GM12878 (cell line): ENCODE measurements around the gene MEX3C. TPM values are rescaled to one million over a fixed set of nuclear protein-coding genes. Genes with fewer than 3 reads are reported as not detected.

ENCODE experiments used
- BACH1 ChIP-seq: fragments of 450-650 bp; IDR thresholded peaks from 2 replicates; pipeline ENCODE4 v1.6.1; 2017; ENCODE audit warnings: mild to moderate bottlenecking, borderline replicate concordance
- CBX5 ChIP-seq: sonication (generic); IDR thresholded peaks from 2 replicates; pipeline ENCODE4 v1.6.1; 2016; ENCODE audit warnings: low read depth, moderate library complexity, mild to moderate bottlenecking, inconsistent platforms
- CREB1 ChIP-seq: IDR thresholded peaks from 2 replicates; pipeline ENCODE4 v1.6.1; 2012; ENCODE audit warnings: low read depth, mild to moderate bottlenecking, inconsistent platforms
- GABPA ChIP-seq: IDR thresholded peaks from 2 replicates; pipeline ENCODE4 v1.6.1; 2014; ENCODE audit warnings: antibody characterized with exemption, low read depth, mild to moderate bottlenecking, inconsistent platforms
- IKZF1 ChIP-seq: fragments of 450-650 bp; conservative IDR thresholded peaks from 2 replicates; pipeline ENCODE4 v1.6.1; 2017; ENCODE audit warnings: antibody characterized with exemption, mild to moderate bottlenecking
- IKZF2 ChIP-seq, 2 experiments: fragments of 450-650 bp; IDR thresholded peaks; 2 replicates each; pipeline ENCODE4 v1.6.1; 2017; ENCODE audit warnings: mild to moderate bottlenecking in 2 of 2, moderate library complexity in 2 of 2
- PBX3 ChIP-seq: IDR thresholded peaks from 2 replicates; pipeline ENCODE4 v1.6.1; 2011; ENCODE audit warnings: mild to moderate bottlenecking, low read depth, low read length, moderate library complexity; ENCODE audit not compliant: insufficient replicate concordance
- PKNOX1 ChIP-seq: fragments of 450-650 bp; IDR thresholded peaks from 2 replicates; pipeline ENCODE4 v1.6.1; 2016; ENCODE audit warnings: mild to moderate bottlenecking
- POLR2A ChIP-seq: IDR thresholded peaks from 2 replicates; pipeline ENCODE4 v1.6.1; 2011; ENCODE audit warnings: low read depth, mild to moderate bottlenecking, low read length
- RUNX3 ChIP-seq: IDR thresholded peaks from 2 replicates; pipeline ENCODE4 v1.6.1; 2012; ENCODE audit warnings: low read length, inconsistent platforms
- SMAD5 ChIP-seq: IDR thresholded peaks from 2 replicates; pipeline ENCODE4 v1.6.1; 2016; ENCODE audit warnings: antibody characterized with exemption, low read depth
- SMARCA5 ChIP-seq: fragments of 450-650 bp; IDR thresholded peaks from 2 replicates; pipeline ENCODE4 v1.6.1; 2017; ENCODE audit warnings: mild to moderate bottlenecking
- TCF7 ChIP-seq: IDR thresholded peaks from 2 replicates; pipeline ENCODE4 v1.6.1; 2014; ENCODE audit warnings: antibody characterized with exemption, borderline replicate concordance
- USF2 ChIP-seq: IDR thresholded peaks from 2 replicates; pipeline ENCODE4 v1.6.1; 2011; ENCODE audit warnings: low read depth, low read length, improper control_type of control experiment, borderline replicate concordance
- YY1 ChIP-seq: IDR thresholded peaks from 2 replicates; pipeline ENCODE4 v1.6.1; 2011; ENCODE audit warnings: low read depth, mild to moderate bottlenecking, low read length
- ZBED1 ChIP-seq: IDR thresholded peaks from 2 replicates; pipeline ENCODE4 v1.6.1; 2016; ENCODE audit warnings: borderline replicate concordance
- polyA plus RNA-seq, 11 experiments: library from polyadenylated mRNA; depleted of rRNA in 4 of 11; unstranded in 6 of 11; stranded (reverse) in 5 of 11; fragments of >200 nt; fragmentation: Nextera tagmentation in 4 of 11; fragmentation: Illumina TruSeq in 1 of 11; extraction: Ambion mirVana in 4 of 11; extraction: Trizol in 1 of 11; gene quantifications; 1 replicate in 1 of 11; 2 replicates in 10 of 11; pipeline versions ENCODE4 v1.2.1 to v1.2.3, GENCODE V29; 2011 to 2016; ENCODE audit warnings: inconsistent platforms in 2 of 11, missing spikeins in 2 of 11, low read depth in 1 of 11
- total RNA-seq, 4 experiments: library from RNA; depleted of rRNA in 3 of 4; stranded (reverse); fragments of >200 nt in 3 of 4; fragmentation: Illumina TruSeq in 1 of 4; extraction: Trizol in 1 of 4; gene quantifications; 2 replicates each; pipeline versions ENCODE4 v1.2.1 to v1.2.3, GENCODE V29; 2013 to 2021
- TF ChIP-seq, protein P1 (sequence below): IDR thresholded peaks from 2 replicates; pipeline ENCODE4 v1.6.1; 2011; ENCODE audit warnings: borderline replicate concordance, low read depth, mild to moderate bottlenecking, moderate library complexity, low read length; ENCODE audit not compliant: insufficient read depth, poor library complexity, severe bottlenecking
- TF ChIP-seq, protein P2 (sequence below): IDR thresholded peaks from 2 replicates; pipeline ENCODE4 v1.6.1; 2012; ENCODE audit warnings: improper control_type of control experiment, low read depth, low read length; ENCODE audit not compliant: insufficient replicate concordance

The MEX3C gene
- total and polyA plus RNA-seq, 10 of the 15 experiments (the other 5 are each of a cell fraction or from before 2014, with no cell fraction given), result 6.7 to 48.8 (median 21.3) TPM

- TF ChIP-seq PKNOX1, result peak; percentile 99
- 0 out of 2 replicates have a peak, but pooled peaks have one; percentile 23 for TF ChIP-seq TCF7
- TF ChIP-seq CREB1, result peak; percentile 97
- TF ChIP-seq IKZF1, result peak; percentile 96
- peak; percentile 77 for TF ChIP-seq POLR2A
- peak; percentile 98 for TF ChIP-seq PBX3
- TF ChIP-seq SMARCA5, result peak; percentile 21; the same call in 1 of the 2 replicates
- peak; percentile 34; the same call in 1 of the 2 replicates for TF ChIP-seq YY1
- TF ChIP-seq CBX5, result 0 out of 2 replicates have a peak, but pooled peaks have one; percentile 49
- TF ChIP-seq IKZF2 (IDR thresholded peaks at IDR 0.05), result peak; percentile 88 to 89
- TF ChIP-seq BACH1, result 0 out of 2 replicates have a peak, but pooled peaks have one; percentile 14
- no peak for TF ChIP-seq USF2
- TF ChIP-seq ZBED1, result no peak
- TF ChIP-seq SMAD5, result peak; percentile 63; the same call in 1 of the 2 replicates
- TF ChIP-seq GABPA, result peak; percentile 20; the same call in 1 of the 2 replicates
- TF ChIP-seq RUNX3, result peak; percentile 40; the same call in 1 of the 2 replicates
- TF ChIP-seq, protein P1, sequence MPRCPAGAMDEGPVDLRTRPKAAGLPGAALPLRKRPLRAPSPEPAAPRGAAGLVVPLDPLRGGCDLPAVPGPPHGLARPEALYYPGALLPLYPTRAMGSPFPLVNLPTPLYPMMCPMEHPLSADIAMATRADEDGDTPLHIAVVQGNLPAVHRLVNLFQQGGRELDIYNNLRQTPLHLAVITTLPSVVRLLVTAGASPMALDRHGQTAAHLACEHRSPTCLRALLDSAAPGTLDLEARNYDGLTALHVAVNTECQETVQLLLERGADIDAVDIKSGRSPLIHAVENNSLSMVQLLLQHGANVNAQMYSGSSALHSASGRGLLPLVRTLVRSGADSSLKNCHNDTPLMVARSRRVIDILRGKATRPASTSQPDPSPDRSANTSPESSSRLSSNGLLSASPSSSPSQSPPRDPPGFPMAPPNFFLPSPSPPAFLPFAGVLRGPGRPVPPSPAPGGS, result no peak
- TF ChIP-seq, protein P2, sequence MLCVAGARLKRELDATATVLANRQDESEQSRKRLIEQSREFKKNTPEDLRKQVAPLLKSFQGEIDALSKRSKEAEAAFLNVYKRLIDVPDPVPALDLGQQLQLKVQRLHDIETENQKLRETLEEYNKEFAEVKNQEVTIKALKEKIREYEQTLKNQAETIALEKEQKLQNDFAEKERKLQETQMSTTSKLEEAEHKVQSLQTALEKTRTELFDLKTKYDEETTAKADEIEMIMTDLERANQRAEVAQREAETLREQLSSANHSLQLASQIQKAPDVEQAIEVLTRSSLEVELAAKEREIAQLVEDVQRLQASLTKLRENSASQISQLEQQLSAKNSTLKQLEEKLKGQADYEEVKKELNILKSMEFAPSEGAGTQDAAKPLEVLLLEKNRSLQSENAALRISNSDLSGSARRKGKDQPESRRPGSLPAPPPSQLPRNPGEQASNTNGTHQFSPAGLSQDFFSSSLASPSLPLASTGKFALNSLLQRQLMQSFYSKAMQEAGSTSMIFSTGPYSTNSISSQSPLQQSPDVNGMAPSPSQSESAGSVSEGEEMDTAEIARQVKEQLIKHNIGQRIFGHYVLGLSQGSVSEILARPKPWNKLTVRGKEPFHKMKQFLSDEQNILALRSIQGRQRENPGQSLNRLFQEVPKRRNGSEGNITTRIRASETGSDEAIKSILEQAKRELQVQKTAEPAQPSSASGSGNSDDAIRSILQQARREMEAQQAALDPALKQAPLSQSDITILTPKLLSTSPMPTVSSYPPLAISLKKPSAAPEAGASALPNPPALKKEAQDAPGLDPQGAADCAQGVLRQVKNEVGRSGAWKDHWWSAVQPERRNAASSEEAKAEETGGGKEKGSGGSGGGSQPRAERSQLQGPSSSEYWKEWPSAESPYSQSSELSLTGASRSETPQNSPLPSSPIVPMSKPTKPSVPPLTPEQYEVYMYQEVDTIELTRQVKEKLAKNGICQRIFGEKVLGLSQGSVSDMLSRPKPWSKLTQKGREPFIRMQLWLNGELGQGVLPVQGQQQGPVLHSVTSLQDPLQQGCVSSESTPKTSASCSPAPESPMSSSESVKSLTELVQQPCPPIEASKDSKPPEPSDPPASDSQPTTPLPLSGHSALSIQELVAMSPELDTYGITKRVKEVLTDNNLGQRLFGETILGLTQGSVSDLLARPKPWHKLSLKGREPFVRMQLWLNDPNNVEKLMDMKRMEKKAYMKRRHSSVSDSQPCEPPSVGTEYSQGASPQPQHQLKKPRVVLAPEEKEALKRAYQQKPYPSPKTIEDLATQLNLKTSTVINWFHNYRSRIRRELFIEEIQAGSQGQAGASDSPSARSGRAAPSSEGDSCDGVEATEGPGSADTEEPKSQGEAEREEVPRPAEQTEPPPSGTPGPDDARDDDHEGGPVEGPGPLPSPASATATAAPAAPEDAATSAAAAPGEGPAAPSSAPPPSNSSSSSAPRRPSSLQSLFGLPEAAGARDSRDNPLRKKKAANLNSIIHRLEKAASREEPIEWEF, result no peak
Observed at GRCh38 chr18:51197661-51198424, at the start of gene MEX3C (continued).
